ENCODE measurements around the gene ALMS1. TPM values are rescaled to one million over a fixed set of nuclear protein-coding genes. Genes with fewer than 3 reads are reported as not detected.

Gene ALMS1
- total and polyA plus RNA-seq, 2 of the 4 experiments (the other 2 are of a cell fraction), result 20.8 to 52.8 TPM

DNA sequence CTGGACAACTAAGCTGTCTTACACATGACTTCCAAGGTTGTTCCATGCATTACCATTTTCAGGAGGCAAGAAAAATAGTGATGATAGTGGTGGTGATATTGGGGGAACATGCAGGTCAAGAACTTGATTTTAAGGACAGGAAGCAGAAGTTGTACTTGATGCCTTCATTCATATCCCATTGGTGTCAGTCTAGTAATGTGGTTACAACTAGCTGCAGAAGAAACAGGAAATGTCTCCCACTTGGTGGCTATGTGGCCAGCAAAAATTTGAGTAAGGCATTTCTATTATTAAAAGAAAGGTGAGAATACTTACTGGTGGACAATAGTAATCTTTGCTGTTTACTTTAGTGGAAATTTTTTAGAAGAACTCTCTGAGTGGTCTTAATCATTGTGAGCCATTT lies 103.4 kb downstream of the ALMS1 start:
- Histone ChIP-seq H2AFZ (replicated peaks; ENCODE audit: low read length, poor library complexity) (no peak overlapping the region), H2BK120ac (ENCODE audit: low read depth, low read length) (no peak overlapping the region), H2BK15ac (ENCODE audit: low read depth, low read length) (no peak overlapping the region), H2BK5ac (ENCODE audit: low read depth, low read length, poor library complexity, severe bottlenecking) (no peak overlapping the region), H3K9ac (ENCODE audit: low read depth, low read length) (no peak overlapping the region), H2BK20ac (ENCODE audit: low read depth, low read length) (no peak overlapping the region), H3K56ac (ENCODE audit: extremely low read depth, insufficient read depth, low read length) (no peak overlapping the region), H2AK5ac (ENCODE audit: low read depth, low read length) (no peak overlapping the region), H3K4me3 (ENCODE audit: insufficient read depth, low read depth, low read length) (no peak overlapping the region), H3K23ac (ENCODE audit: low read depth, low read length) (no peak overlapping the region), H3K79me1 (ENCODE audit: low read depth in 1 of 2, low read length in 2 of 2) (no peaks in the 10 kb centered on the region), H3K4me2 (ENCODE audit: low read depth, low read length) (no peak overlapping the region), H2AK9ac (replicated peaks; ENCODE audit: low read depth, low read length, poor library complexity) (no peak overlapping the region), H3K36me3 (ENCODE audit: control insufficient read depth, insufficient read depth, low read length) (peaks cover 7% of the 10 kb centered on the region), H3K9me1 (ENCODE audit: insufficient read depth, low read length) (no peaks in the 10 kb centered on the region), H3K18ac (ENCODE audit: low read depth, low read length) (no peak overlapping the region), H4K8ac (ENCODE audit: low read depth in 2 of 2, low read length in 2 of 2) (no peak overlapping the region), H4K91ac (ENCODE audit: insufficient read depth, low read depth, low read length) (no peak overlapping the region), H3K9me3 (ENCODE audit: control insufficient read depth, insufficient read depth, low read length) (no peaks in the 10 kb centered on the region; the same call in 1 of the 2 replicates), H3K4me1 (ENCODE audit: control insufficient read depth, insufficient read depth, low read length) (no peaks in the 10 kb centered on the region), H3K27me3 (ENCODE audit: control insufficient read depth, insufficient read depth, low read length) (no peaks in the 10 kb centered on the region), H3K4ac (ENCODE audit: low read depth, low read length) (no peak overlapping the region), H3K14ac (replicated peaks; ENCODE audit: low read depth, low read length) (no peak overlapping the region), H3K27ac (ENCODE audit: insufficient read depth, low read length) (no peak overlapping the region), H4K5ac (ENCODE audit: low read depth, low read length) (no peak overlapping the region), H4K20me1 (ENCODE audit: insufficient read depth, low read length) (no peaks in the 10 kb centered on the region)
- ATAC-seq (ENCODE audit: low read depth), result no peak
- dilution Hi-C loops (cut with HindIII; ENCODE audit: low sequenced_read_pairs, unreplicated experiment) (no loop called here), intact Hi-C loops (cut with micrococcal nuclease) (no loop called here), in situ Hi-C loops (cut with MboI; ENCODE audit: low sequenced_read_pairs) (no loop called here)
- BruUV-seq (replicated peaks), result no TSS peak
- TF ChIP-seq MAFK (IDR thresholded peaks at IDR 0.05; ENCODE audit: low read depth, low read length) (no peak), MXI1 (IDR thresholded peaks at IDR 0.05; ENCODE audit: borderline replicate concordance, low read depth, low read length) (no peak), BHLHE40 (IDR thresholded peaks at IDR 0.05; ENCODE audit: low read depth, low read length) (no peak), RAD21 (IDR thresholded peaks at IDR 0.05; ENCODE audit: low read length) (no peak), RCOR1 (IDR thresholded peaks at IDR 0.05; ENCODE audit: insufficient replicate concordance, low read length) (no peak), NFE2L2 (IDR thresholded peaks at IDR 0.05; ENCODE audit: low read depth, low read length) (no peak), POLR2A (IDR thresholded peaks at IDR 0.05; ENCODE audit: low read depth, low read length) (no peak), ELK1 (IDR thresholded peaks at IDR 0.05; ENCODE audit: borderline replicate concordance, low read depth, low read length) (no peak), CTCF (conservative IDR thresholded peaks at IDR 0.05; ENCODE audit: low read depth, low read length) (no peak)
- no peak for DNase-seq
- POLR2A ChIA-PET (ENCODE audit: unreplicated experiment), result no interaction called here
- CTCF ChIA-PET, result no interaction called here

All from IMR-90 (cell line).